Measurements from ENCODE around the gene HELQ. TPM values are rescaled to one million over a fixed set of nuclear protein-coding genes. Genes with fewer than 3 reads are reported as not detected.
A peak's percentile ranks its signal among the peaks of the same experiment; 100 is the strongest.

Gene HELQ
- total and polyA plus RNA-seq, 2 donors (not counting 1 experiment from before 2014, with no cell fraction given) = 21.7 to 42.4 TPM

- DNase-seq = peak; percentile 46
- CTCF ChIA-PET = interaction anchor here (0.6 to 3.5 kb wide), 12 partner anchors 8 to 688 kb away, joined by 3 to 18 read pairs (median 4); no protein-coding TSS in a partner anchor
- intact Hi-C loops (cut with micrococcal nuclease) = loop anchor here (1.0 kb wide), 1 partner anchor 149 kb away; no protein-coding TSS in a partner anchor
Measured at GRCh38 chr4:83490876-83491450, 35.3 kb upstream of the HELQ start.

More at GRCh38 chr4:83490876-83491450, 35.3 kb upstream of the HELQ start:
- Mint-ChIP-seq H3K27me3 (no peaks in the 10 kb centered on the region), H3K4me3 (no peak overlapping the region), H3K4me1 (peaks cover 2% of the 10 kb centered on the region), H3K27ac (no peak overlapping the region), H3K9me3 (ENCODE audit: insufficient read depth) (no peaks in the 10 kb centered on the region)
- Histone ChIP-seq H3K9me3 (ENCODE audit: control extremely low read depth in 1 of 3, control insufficient read depth in 2 of 3, insufficient read depth in 1 of 3, low read length in 2 of 3) (no peaks in the 10 kb centered on the region), H3K4me2 (replicated peaks; ENCODE audit: low read depth, low read length, poor library complexity, severe bottlenecking) (no peak overlapping the region), H3K27ac (ENCODE audit: low read length in 2 of 2) (no peak overlapping the region), H2AFZ (ENCODE audit: insufficient read depth, low read depth, low read length, poor library complexity, severe bottlenecking) (no peak overlapping the region), H3K9ac (ENCODE audit: low read length) (no peak overlapping the region), H3K79me2 (ENCODE audit: control insufficient read depth, insufficient read depth, low read length) (no peaks in the 10 kb centered on the region), H3K36me3 (replicated peaks in 1 of 2; ENCODE audit: control extremely low read depth in 1 of 2, control insufficient read depth in 1 of 2, extremely low read depth in 1 of 2, insufficient read depth in 2 of 2, low read length in 1 of 2) (no peaks in the 10 kb centered on the region), H4K20me1 (ENCODE audit: control insufficient read depth, insufficient read depth, low read length, poor library complexity, severe bottlenecking) (no peaks in the 10 kb centered on the region), H3K27me3 (replicated peaks in 1 of 4; ENCODE audit: control extremely low read depth in 1 of 4, control insufficient read depth in 3 of 4, insufficient read depth in 4 of 4, low read length in 3 of 4) (no peaks in the 10 kb centered on the region), H3K4me1 (ENCODE audit: control insufficient read depth in 2 of 2, insufficient read depth in 2 of 2, low read length in 2 of 2) (no peaks in the 10 kb centered on the region), H3K4me3 (ENCODE audit: control extremely low read depth in 1 of 5, extremely low read depth in 1 of 5, insufficient read depth in 1 of 5, low read depth in 2 of 5, low read length in 4 of 5) (no peak overlapping the region)
- POLR2A ChIA-PET = interaction anchor here (0.5 kb wide), 1 partner anchor 21 kb away, joined by 3 read pairs; no protein-coding TSS in a partner anchor
- TF ChIP-seq EZH2 (IDR thresholded peaks at IDR 0.05; ENCODE audit: borderline replicate concordance, insufficient read depth, low read depth, low read length, poor library complexity, severe bottlenecking) = no peak
- TF ChIP-seq CTCF (IDR thresholded peaks at IDR 0.05) = peak; percentile 97
- ATAC-seq (ENCODE audit: low read depth) = peak; percentile 53
- WGBS (ENCODE audit: insufficient coverage) = no CpG with 5 or more reads among the region's 1 CpG
